ENCODE results near the gene GATA1.

GATA1 gene

GRCh38 chrX:48770296-48770695, 16.1 kb upstream of the GATA1 start:
- TF ChIP-seq CTCF (conservative IDR thresholded peaks at IDR 0.05; ENCODE audit: low read depth, low read length): no peak
- no peak overlapping the region for H3K4me3 ChIP-seq (ENCODE audit: low read length)
- DNase-seq (ENCODE audit: low read depth): no peak

- no peak overlapping the region for H3K4me3 ChIP-seq (ENCODE audit: low read length)
- TF ChIP-seq CTCF (conservative IDR thresholded peaks at IDR 0.05; ENCODE audit: low read depth, low read length): no peak
- DNase-seq (ENCODE audit: low read depth): no peak
Measured at GRCh38 chrX:48772602-48773001, 13.8 kb upstream of the GATA1 start.

- H3K4me3 ChIP-seq (ENCODE audit: low read length): no peak overlapping the region
- no peak for TF ChIP-seq CTCF (conservative IDR thresholded peaks at IDR 0.05; ENCODE audit: low read depth, low read length)
- no peak for DNase-seq (ENCODE audit: low read depth)
Measured at GRCh38 chrX:48776818-48777439, 9.5 kb upstream of the GATA1 start.

GRCh38 chrX:48779399-48779798, 7.0 kb upstream of the GATA1 start:
- no peak for TF ChIP-seq CTCF (conservative IDR thresholded peaks at IDR 0.05; ENCODE audit: low read depth, low read length)
- no peak for DNase-seq (ENCODE audit: low read depth)
- H3K4me3 ChIP-seq (ENCODE audit: low read length): no peak overlapping the region

- no peak for TF ChIP-seq CTCF (conservative IDR thresholded peaks at IDR 0.05; ENCODE audit: low read depth, low read length)
- no peak for DNase-seq (ENCODE audit: low read depth)
Measured at GRCh38 chrX:48781705-48782104, 4.7 kb upstream of the GATA1 start.

GRCh38 chrX:48782216-48782615, 4.2 kb upstream of the GATA1 start:
- TF ChIP-seq CTCF (conservative IDR thresholded peaks at IDR 0.05; ENCODE audit: low read depth, low read length): no peak
- DNase-seq (ENCODE audit: low read depth): no peak
- no peak overlapping the region for H3K4me3 ChIP-seq (ENCODE audit: low read length)

More at GRCh38 chrX:48781705-48782104, 4.7 kb upstream of the GATA1 start:
- H3K4me3 ChIP-seq (ENCODE audit: low read length): no peak overlapping the region

GRCh38 chrX:48782795-48783194, 3.6 kb upstream of the GATA1 start:
- no peak overlapping the region for H3K4me3 ChIP-seq (ENCODE audit: low read length)
- DNase-seq (ENCODE audit: low read depth): no peak
- no peak for TF ChIP-seq CTCF (conservative IDR thresholded peaks at IDR 0.05; ENCODE audit: low read depth, low read length)
